Forelimb muscle (tissue), 1 donor: Measurements from ENCODE around the gene WAPL. TPM values are rescaled to one million over a fixed set of nuclear protein-coding genes. Genes with fewer than 3 reads are reported as not detected.
"Not testable (repeated sequence)": the region's sequence is repeated elsewhere in the genome, so short reads cannot be mapped to it uniquely, and the experiment has no call there.

ENCODE experiments used
- DNase-seq: peaks from one replicate; pipeline ENCODE4 v3.0.0-alpha.2; 2013; ENCODE audit warnings: low read depth
- polyA plus RNA-seq: library from polyadenylated mRNA; unstranded; fragments of 120-200 nt; gene quantifications from one replicate; pipeline ENCODE4 v1.2.1, GENCODE V29; 2013; ENCODE audit not compliant: insufficient read length

Gene WAPL
- polyA plus RNA-seq, 1 donor, result 26.6 TPM

GRCh38 chr10:86389441-86390193 is 132.0 kb downstream of the WAPL start:
- DNase-seq, result no peak

- not testable (repeated sequence) for DNase-seq
Measured at GRCh38 chr10:86389109-86389440, 132.5 kb downstream of the WAPL start.

GRCh38 chr10:86388119-86388704 is 133.4 kb downstream of the WAPL start:
- DNase-seq, result no peak

GRCh38 chr10:86387178-86387794 is 134.3 kb downstream of the WAPL start:
- DNase-seq, result no peak

- no peak for DNase-seq
Measured at GRCh38 chr10:86385806-86386205, 135.8 kb downstream of the WAPL start.

Other genes with a start within 250 kb of the WAPL start
- 3.8 TPM for gene GRID1, start 155.0 kb downstream of the WAPL start, polyA plus RNA-seq
- gene OPN4, start 132.8 kb upstream of the WAPL start, polyA plus RNA-seq, result 1.9 TPM
- 992 TPM for gene LDB3, start 146.7 kb upstream of the WAPL start, polyA plus RNA-seq
- 46.0 TPM for gene BMPR1A, start 234.8 kb upstream of the WAPL start, polyA plus RNA-seq